Globus pallidus (tissue), 1 donor: Measurements from ENCODE around the gene KCNIP1.
A peak's percentile ranks its signal among the peaks of the same experiment; 100 is the strongest.

Experiments used
- DNase-seq: peaks from one replicate; pipeline ENCODE4 v3.0.0-alpha.2; 2015; ENCODE audit warnings: low spot score

Gene KCNIP1

GRCh38 chr5:170565072-170565471 lies 61.3 kb downstream of the KCNIP1 start:
- DNase-seq: peak; percentile 88

GRCh38 chr5:170569101-170569500 lies 65.3 kb downstream of the KCNIP1 start:
- DNase-seq: no peak

DNA sequence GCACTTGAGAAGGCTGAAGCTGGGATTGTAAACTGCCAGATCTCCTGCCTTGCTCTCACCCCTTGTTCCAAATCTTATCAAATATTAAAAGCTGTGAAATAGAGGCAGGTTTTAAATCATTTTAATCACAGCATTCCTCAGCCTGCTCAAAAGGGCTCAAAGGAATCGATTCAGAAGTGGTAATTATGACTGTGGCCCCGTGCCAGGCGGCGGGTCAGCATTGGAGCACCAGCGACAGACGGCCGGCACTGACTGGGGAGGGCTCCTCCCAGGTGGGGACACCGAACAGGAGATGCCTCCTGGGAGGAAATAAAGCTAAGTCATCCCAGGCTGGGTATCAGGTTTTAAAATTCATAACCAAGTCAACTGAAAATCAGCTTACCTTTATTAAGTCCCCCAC lies 66.7 kb downstream of the KCNIP1 start:
- no peak for DNase-seq

GRCh38 chr5:170571281-170571731 lies 67.5 kb downstream of the KCNIP1 start:
- DNase-seq: no peak

- no peak for DNase-seq
Observed at GRCh38 chr5:170571875-170572852, 68.3 kb downstream of the KCNIP1 start.

DNA sequence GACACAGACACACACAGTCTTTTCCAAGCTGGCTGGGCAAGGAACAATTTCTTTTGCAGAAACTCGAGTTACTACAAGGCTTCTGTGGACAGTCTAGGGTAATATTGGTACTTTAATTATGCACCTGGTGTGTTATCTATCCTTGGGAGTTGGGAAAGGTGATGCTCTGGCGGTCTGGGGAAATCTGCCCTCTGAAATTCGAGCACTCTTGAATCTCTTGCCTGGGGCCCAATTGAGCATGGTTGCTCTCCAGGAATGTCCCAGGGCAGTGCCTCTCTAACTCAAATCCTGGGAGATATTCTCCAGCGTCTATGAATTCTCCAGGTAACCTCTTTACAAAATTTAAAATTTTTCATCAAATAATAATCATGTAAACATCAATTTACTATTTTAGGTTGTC lies 69.3 kb downstream of the KCNIP1 start:
- DNase-seq: no peak

DNA sequence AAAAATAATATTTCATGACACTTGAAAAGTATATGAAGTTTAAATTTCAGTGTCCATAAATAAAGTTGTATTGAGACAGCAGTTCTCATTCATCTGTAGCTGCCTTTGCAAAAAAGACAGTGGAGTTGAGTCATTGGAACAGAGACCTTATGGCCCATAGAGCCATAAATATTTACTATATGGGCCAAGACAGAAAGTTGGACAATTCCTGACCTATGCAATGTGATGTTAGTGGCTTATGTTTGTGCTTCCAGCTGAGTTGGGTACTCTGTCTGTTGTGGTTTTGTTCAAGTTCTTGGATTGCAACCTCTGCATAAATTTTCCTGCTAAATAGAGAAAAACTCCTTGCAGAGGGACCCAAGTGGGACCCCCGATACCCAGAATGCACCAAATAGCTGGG lies 69.8 kb downstream of the KCNIP1 start:
- no peak for DNase-seq

GRCh38 chr5:170576602-170577535 lies 73.0 kb downstream of the KCNIP1 start:
- no peak for DNase-seq

DNA sequence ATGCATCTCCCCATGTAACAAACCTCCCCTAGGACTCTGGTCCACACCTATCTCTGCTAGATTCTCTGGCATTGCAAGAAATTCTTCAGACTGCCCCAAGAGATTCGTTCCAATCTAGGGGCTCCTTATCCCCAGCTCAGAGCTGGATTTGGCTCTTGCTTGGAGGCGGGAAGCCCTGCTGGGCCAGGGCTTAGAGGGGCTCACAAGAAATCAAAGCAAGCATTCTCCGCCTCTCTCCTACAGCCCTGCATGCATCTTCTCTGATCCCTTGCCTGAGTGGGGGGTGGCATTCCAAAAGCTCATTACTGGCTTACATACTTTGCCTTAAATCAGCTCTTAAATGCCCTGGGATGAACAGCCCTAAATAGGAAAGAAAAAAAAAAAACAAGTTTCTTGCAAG lies 75.8 kb downstream of the KCNIP1 start:
- no peak for DNase-seq

GRCh38 chr5:170581211-170581610 lies 77.4 kb downstream of the KCNIP1 start:
- no peak for DNase-seq

DNA sequence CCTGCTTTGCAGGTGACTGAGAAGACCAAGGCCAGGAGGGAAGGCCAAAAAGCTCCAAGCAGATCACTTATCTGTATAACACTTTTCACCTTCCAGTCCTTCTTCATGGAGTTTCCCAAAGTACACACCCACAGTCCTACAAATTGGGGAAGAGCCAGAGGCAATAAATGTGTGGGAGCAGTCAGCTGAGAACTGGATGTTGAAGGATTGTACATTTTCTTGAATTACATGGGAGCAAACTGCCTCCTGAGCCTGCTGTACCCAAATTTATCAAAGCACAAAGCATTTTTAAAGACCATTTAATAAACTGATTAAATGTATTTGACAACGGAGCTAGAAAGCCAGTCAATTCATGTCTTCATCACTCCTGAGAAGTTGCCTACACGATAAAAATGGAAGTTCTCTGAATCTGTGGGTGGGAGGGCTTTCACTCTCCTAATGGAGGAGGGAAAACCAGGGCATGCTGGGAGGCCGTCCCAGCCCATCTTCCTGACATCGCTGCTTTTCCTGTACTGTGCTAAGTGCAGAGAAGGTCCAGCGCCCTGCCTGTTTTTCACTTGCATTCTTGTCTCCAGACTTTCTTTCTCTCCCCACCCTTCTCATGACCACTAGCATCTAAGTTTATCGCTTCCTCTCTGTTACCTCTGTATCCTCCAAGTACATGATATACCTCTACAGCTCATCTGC lies 79.0 kb downstream of the KCNIP1 start:
- DNase-seq: no peak

GRCh38 chr5:170584003-170584402 lies 80.2 kb downstream of the KCNIP1 start:
- DNase-seq: no peak

GRCh38 chr5:170584450-170585058 lies 80.7 kb downstream of the KCNIP1 start:
- DNase-seq: no peak

- no peak for DNase-seq
Observed at GRCh38 chr5:170585273-170585948, 81.6 kb downstream of the KCNIP1 start.

GRCh38 chr5:170587808-170588207 lies 84.0 kb downstream of the KCNIP1 start:
- no peak for DNase-seq

DNA sequence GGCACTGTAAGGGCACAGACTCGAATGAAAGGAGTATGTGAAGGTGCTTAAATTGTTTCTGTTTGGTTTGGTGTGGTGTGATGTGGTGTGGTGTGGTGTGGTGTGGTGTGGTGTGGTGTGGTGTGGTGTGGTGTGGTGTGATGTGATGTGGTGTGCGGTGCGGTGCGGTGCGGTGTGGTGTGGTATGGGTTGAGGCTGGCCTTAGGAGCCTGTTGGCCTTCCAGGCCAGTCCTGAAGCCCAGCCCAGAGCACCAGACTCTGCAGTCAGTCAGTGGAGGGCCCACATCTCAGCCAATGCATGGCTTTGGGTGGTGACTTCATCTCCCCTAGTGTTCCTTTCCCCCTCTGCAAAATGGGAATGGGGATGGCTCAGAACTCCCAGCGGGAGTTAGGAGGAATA lies 85.8 kb downstream of the KCNIP1 start:
- no peak for DNase-seq

DNA sequence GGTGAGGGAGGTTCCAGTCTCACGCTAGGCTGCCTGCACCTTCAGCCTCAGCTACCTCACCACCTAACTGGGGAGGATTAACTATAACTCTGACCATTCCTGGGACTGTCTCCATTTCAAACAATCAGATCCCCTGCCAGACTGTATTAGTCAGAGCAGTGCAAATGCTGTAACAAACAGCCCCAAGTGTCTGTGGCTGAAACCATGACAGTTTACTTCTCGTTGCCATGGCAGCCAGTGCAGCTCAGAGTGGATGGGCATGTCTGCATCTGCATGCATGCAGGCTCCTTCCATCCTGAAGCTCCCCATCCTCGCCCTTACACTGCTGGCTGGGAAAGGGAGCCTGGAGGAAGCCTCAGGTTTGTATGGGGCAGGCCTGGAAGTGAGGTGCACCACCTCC lies 86.7 kb downstream of the KCNIP1 start:
- DNase-seq: no peak

GRCh38 chr5:170591054-170591453 lies 87.2 kb downstream of the KCNIP1 start:
- no peak for DNase-seq

DNA sequence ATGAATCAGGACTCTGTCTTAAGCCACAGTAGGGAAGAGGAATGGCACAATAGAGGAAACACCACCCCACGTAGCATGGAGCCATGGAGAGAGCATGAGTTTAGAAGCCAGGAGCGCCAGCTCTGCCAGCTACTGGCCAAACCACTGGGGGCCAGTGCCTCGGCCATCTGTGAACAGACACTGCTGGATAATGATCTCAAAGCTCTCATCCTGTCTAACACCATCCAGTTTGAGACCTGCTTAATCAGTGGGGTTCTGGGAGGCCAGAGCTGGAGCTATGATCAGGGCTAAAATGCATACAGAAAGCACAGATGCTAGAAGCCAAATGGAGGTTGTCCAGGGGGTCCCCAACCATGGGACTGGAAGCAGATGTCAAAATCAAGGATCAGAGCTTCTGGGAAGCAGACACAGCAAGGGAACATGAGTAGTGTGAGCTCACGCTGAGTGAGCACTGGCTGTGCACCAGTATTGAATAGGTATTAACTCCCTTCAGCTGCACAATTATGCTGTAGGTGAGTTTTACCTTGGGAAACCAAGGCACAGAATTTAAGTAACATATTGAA lies 92.7 kb downstream of the KCNIP1 start:
- DNase-seq: no peak

DNA sequence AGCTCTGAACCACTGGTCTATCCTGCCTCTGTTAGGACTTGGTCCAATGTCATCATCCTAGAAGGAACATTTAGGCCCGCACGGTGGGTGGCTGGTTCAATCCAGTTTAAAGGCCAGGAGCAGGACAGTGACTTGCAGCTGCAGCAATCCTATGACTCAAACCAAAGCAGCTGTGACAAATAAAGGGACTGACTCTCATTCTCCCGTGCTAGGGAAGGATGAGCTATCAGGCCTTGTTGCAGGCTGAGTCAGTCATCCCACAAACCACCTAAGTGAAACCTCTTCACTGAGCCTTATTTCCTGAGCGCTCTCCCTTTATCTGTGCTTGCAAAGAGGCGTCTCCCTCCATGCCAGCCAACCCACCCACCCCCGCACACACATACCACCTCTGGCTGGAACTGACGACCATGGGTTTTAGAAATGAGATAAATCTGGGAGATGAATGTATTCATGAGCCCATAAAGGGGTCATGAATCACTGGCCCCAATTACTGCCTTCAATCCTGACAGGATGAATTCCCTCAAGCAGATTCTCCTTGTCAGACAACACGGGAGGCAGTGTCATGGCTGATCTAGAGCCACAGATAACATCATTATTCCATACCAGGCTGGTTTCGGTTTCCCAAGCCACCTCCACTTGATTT lies 93.4 kb downstream of the KCNIP1 start:
- DNase-seq: no peak
